GM18511 (cell line): ENCODE measurements around the gene MTA1.

Source experiments
- ATAC-seq: cut with Tn5 transposase; IDR thresholded peaks from one replicate; pipeline ENCODE4 v1.9.1; 2021; ENCODE audit warnings: mild to moderate bottlenecking, moderate library complexity; ENCODE audit not compliant: unreplicated experiment

MTA1 gene

GRCh38 chr14:105422695-105423487 is 3.3 kb downstream of the MTA1 start:
- ATAC-seq = no peak

GRCh38 chr14:105423488-105424195 is 4.0 kb downstream of the MTA1 start:
- no peak for ATAC-seq

GRCh38 chr14:105424861-105425260 is 5.2 kb downstream of the MTA1 start:
- no peak for ATAC-seq

- no peak for ATAC-seq
Observed at GRCh38 chr14:105425823-105426247, 6.2 kb downstream of the MTA1 start.

- ATAC-seq = no peak
Observed at GRCh38 chr14:105426416-105427130, 6.9 kb downstream of the MTA1 start.

GRCh38 chr14:105427412-105427811 is 7.8 kb downstream of the MTA1 start:
- no peak for ATAC-seq

- ATAC-seq = no peak
Observed at GRCh38 chr14:105427936-105428485, 8.4 kb downstream of the MTA1 start.

- no peak for ATAC-seq
Observed at GRCh38 chr14:105430042-105430441, 10.4 kb downstream of the MTA1 start.

GRCh38 chr14:105430565-105430964 is 10.9 kb downstream of the MTA1 start:
- no peak for ATAC-seq

- no peak for ATAC-seq
Observed at GRCh38 chr14:105431256-105431655, 11.6 kb downstream of the MTA1 start.

- ATAC-seq = no peak
Observed at GRCh38 chr14:105432657-105433056, 13.0 kb downstream of the MTA1 start.

GRCh38 chr14:105433161-105433605 is 13.6 kb downstream of the MTA1 start:
- no peak for ATAC-seq

- ATAC-seq = no peak
Observed at GRCh38 chr14:105436402-105436801, 16.8 kb downstream of the MTA1 start.

- ATAC-seq = no peak
Observed at GRCh38 chr14:105436891-105437722, 17.5 kb downstream of the MTA1 start.

GRCh38 chr14:105437723-105438500 is 18.3 kb downstream of the MTA1 start:
- ATAC-seq = no peak

- ATAC-seq = no peak
Observed at GRCh38 chr14:105439179-105439578, 19.6 kb downstream of the MTA1 start.

GRCh38 chr14:105439710-105440553 is 20.3 kb downstream of the MTA1 start:
- no peak for ATAC-seq

GRCh38 chr14:105440554-105440900 is 20.9 kb downstream of the MTA1 start:
- ATAC-seq = no peak

- no peak for ATAC-seq
Observed at GRCh38 chr14:105440992-105441391, 21.4 kb downstream of the MTA1 start.
